PC-3 (cell line): ENCODE data around the gene GPC3.

Experiments
- CTCF ChIP-seq: fragments of 300-600 bp; sonication (generic); conservative IDR thresholded peaks from 2 replicates; pipeline ENCODE4 v1.5.1; 2017; ENCODE audit warnings: antibody characterized with exemption, low read depth, mild to moderate bottlenecking, low read length
- EZH2 ChIP-seq: fragments of 300-600 bp; sonication (generic); IDR thresholded peaks from one replicate; pipeline ENCODE4 v1.6.1; 2017; ENCODE audit warnings: antibody characterized with exemption, mild to moderate bottlenecking, low read length; ENCODE audit not compliant: unreplicated experiment

- TF ChIP-seq CTCF (no peak), EZH2 (no peak)
Observed at GRCh38 chrX:133970076-133970475, 15.3 kb downstream of the GPC3 start.
